Loucy (cell line): ENCODE measurements around the gene NR3C2.

Source experiments
- H2AFZ ChIP-seq: fragments of 200-600 bp; sonication (generic); 2 replicates; pipeline ENCODE4 v1.6.0; 2016; ENCODE audit warnings: antibody characterized with exemption, mild to moderate bottlenecking, low read length, moderate library complexity
- H3F3A ChIP-seq: fragments of 200-600 bp; 2 replicates; pipeline ENCODE4 v1.6.0; 2016; ENCODE audit warnings: antibody characterized with exemption, low read depth, mild to moderate bottlenecking
- H3K27me3 ChIP-seq: fragments of 200-600 bp; sonication (generic); 2 replicates; pipeline ENCODE4 v1.6.1; 2014; ENCODE audit warnings: low read length, mild to moderate bottlenecking; ENCODE audit not compliant: insufficient read depth, poor library complexity, severe bottlenecking
- H3K36me3 ChIP-seq: fragments of 200-600 bp; sonication (generic); 2 replicates; pipeline ENCODE4 v1.6.1; 2016; ENCODE audit warnings: low read length; ENCODE audit not compliant: insufficient read depth
- H3K4me1 ChIP-seq: fragments of 200-600 bp; sonication (generic); 2 replicates; pipeline ENCODE4 v1.5.1; 2014; ENCODE audit warnings: low read length, mild to moderate bottlenecking; ENCODE audit not compliant: insufficient read depth, poor library complexity, severe bottlenecking
- H3K4me2 ChIP-seq: fragments of 200-600 bp; sonication (generic); 2 replicates; pipeline ENCODE4 v1.6.0; 2014; ENCODE audit warnings: antibody characterized with exemption, low read length, low read depth, mild to moderate bottlenecking; ENCODE audit not compliant: poor library complexity, severe bottlenecking
- H3K4me3 ChIP-seq: fragments of 200-600 bp; sonication (generic); 2 replicates; pipeline ENCODE4 v1.5.1; 2014; ENCODE audit warnings: low read length, mild to moderate bottlenecking, mixed read lengths; ENCODE audit not compliant: poor library complexity, severe bottlenecking
- H3K79me2 ChIP-seq: fragments of 200-600 bp; sonication (generic); 2 replicates; pipeline ENCODE4 v1.6.1; 2014; ENCODE audit warnings: low read length; ENCODE audit not compliant: insufficient read depth
- H3K9ac ChIP-seq: fragments of 200-600 bp; sonication (generic); 2 replicates; pipeline ENCODE4 v1.6.0; 2014; ENCODE audit warnings: mild to moderate bottlenecking, low read depth, low read length, moderate library complexity; ENCODE audit not compliant: poor library complexity, severe bottlenecking
- H3K9me2 ChIP-seq: fragments of 200-600 bp; sonication (generic); replicated peaks from 2 replicates; pipeline ENCODE4 v1.6.1; 2016; ENCODE audit warnings: low read depth, low read length, mixed read lengths
- H3K9me3 ChIP-seq: fragments of 200-600 bp; sonication (generic); 2 replicates; pipeline ENCODE4 v1.6.1; 2014; ENCODE audit warnings: mild to moderate bottlenecking, antibody characterized with exemption, low read length, low read depth; ENCODE audit not compliant: insufficient read depth
- H4K20me1 ChIP-seq: fragments of 200-600 bp; sonication (generic); 2 replicates; pipeline ENCODE4 v1.6.0; 2014; ENCODE audit warnings: antibody characterized with exemption, low read length, mild to moderate bottlenecking; ENCODE audit not compliant: insufficient read depth, poor library complexity, severe bottlenecking
- CTCF ChIP-seq: fragments of 200-600 bp; sonication (generic); conservative IDR thresholded peaks from 2 replicates; pipeline ENCODE4 v1.5.1; 2014; ENCODE audit warnings: mild to moderate bottlenecking, antibody characterized with exemption, low read length
- EZH2phosphoT487 ChIP-seq: fragments of 200-600 bp; IDR thresholded peaks from 2 replicates; pipeline ENCODE4 v1.6.1; 2018; ENCODE audit warnings: antibody characterized with exemption, mild to moderate bottlenecking, moderate library complexity, borderline replicate concordance

Gene NR3C2

DNA sequence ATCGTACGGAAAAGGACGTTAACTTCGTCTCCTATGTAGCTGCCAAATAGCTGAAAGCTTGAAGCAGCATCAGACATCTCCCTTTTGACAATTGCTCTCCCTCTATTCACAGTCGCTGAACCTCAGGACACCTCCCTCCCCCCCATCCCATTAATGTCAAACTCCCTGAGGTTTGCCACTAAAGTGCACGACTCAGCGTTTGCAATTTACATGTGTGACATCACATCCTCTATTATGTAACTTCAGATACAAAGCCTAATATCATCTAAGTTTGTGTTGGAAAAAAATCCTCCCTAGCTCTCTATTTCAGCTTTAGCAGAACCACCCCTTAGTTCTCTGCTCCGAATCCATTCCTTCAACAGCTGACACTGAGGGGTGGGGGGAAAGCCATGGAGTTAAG is 5.5 kb upstream of the NR3C2 start:
- no peaks in the 10 kb centered on the region for H3K9me2 ChIP-seq
- H3K4me3 ChIP-seq, result no peak overlapping the region
- H3K79me2 ChIP-seq, result no peaks in the 10 kb centered on the region
- H3K36me3 ChIP-seq, result no peaks in the 10 kb centered on the region
- no peaks in the 10 kb centered on the region for H3K9me3 ChIP-seq
- H3F3A ChIP-seq, result no peaks in the 10 kb centered on the region
- H3K4me1 ChIP-seq, result no peaks in the 10 kb centered on the region
- no peaks in the 10 kb centered on the region for H3K27me3 ChIP-seq
- no peak overlapping the region for H2AFZ ChIP-seq
- TF ChIP-seq EZH2phosphoT487, result no peak
- no peak for TF ChIP-seq CTCF
- H3K9ac ChIP-seq, result no peak overlapping the region
- no peaks in the 10 kb centered on the region for H4K20me1 ChIP-seq
- H3K4me2 ChIP-seq, result no peak overlapping the region

DNA sequence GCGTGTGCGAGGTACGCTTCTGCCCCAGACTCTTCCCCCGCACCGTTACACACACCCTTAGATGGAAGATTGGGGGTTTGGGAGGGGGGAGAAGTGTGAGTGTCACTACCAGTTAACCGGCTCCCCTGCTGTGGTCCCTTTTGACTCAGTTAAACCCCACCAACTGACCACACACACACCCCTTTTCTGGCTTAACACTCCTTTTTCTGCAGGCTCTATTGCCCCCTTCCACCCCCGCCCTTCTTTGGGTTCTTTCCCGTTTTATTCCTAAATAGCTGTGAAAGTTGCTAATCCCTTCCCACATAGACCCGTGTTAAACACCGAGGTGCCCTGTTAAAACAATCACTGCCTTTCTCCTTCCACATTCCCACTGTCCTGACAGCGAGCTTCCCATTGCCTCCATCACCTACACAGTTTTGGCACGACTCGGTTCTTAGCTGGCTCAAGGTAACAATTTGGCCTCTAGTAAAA is 3.7 kb upstream of the NR3C2 start:
- Histone ChIP-seq H3K4me2 (no peak overlapping the region), H3K36me3 (no peaks in the 10 kb centered on the region), H3K9me2 (no peaks in the 10 kb centered on the region), H2AFZ (no peak overlapping the region), H3K4me3 (no peak overlapping the region), H3F3A (no peaks in the 10 kb centered on the region), H3K79me2 (no peaks in the 10 kb centered on the region), H4K20me1 (no peaks in the 10 kb centered on the region), H3K27me3 (no peaks in the 10 kb centered on the region), H3K9ac (no peak overlapping the region), H3K9me3 (no peaks in the 10 kb centered on the region), H3K4me1 (peaks cover 5% of the 10 kb centered on the region)
- no peak for TF ChIP-seq CTCF
- no peak for TF ChIP-seq EZH2phosphoT487

- no peak overlapping the region for H3K9ac ChIP-seq
- no peaks in the 10 kb centered on the region for H3K9me3 ChIP-seq
Measured at GRCh38 chr4:148445071-148445859, 3.1 kb upstream of the NR3C2 start.

More at GRCh38 chr4:148445071-148445859, 3.1 kb upstream of the NR3C2 start:
- Histone ChIP-seq H4K20me1 (no peaks in the 10 kb centered on the region), H3F3A (no peaks in the 10 kb centered on the region), H3K4me3 (no peak overlapping the region), H3K4me2 (no peak overlapping the region), H3K36me3 (no peaks in the 10 kb centered on the region), H3K4me1 (peaks cover 5% of the 10 kb centered on the region), H3K27me3 (no peaks in the 10 kb centered on the region), H2AFZ (no peak overlapping the region), H3K79me2 (no peaks in the 10 kb centered on the region), H3K9me2 (no peaks in the 10 kb centered on the region)
- TF ChIP-seq EZH2phosphoT487 (no peak), CTCF (no peak)
